GM06990 (cell line): Measurements from ENCODE around the gene FAM171A1.
"Not testable (repeated sequence)": the region's sequence is repeated elsewhere in the genome, so short reads cannot be mapped to it uniquely, and the experiment has no call there.

Experiments used
- DNase-seq: peaks from one replicate; pipeline ENCODE4 v3.0.0-alpha.2; 2011; ENCODE audit not compliant: insufficient read length; ENCODE audit errors: extremely low read depth
- H3K27me3 ChIP-seq: replicated peaks from 2 replicates; pipeline ENCODE4 v1.6.0; 2011; ENCODE audit warnings: low read length; ENCODE audit not compliant: control insufficient read depth, insufficient read depth
- H3K36me3 ChIP-seq: 2 replicates; pipeline ENCODE4 v1.5.1; 2011; ENCODE audit warnings: low read length; ENCODE audit not compliant: control insufficient read depth, insufficient read depth
- H3K4me3 ChIP-seq: replicated peaks from 2 replicates; pipeline ENCODE4 v1.5.1; 2011; ENCODE audit warnings: low read depth, mild to moderate bottlenecking, control low read depth, low read length
- TF ChIP-seq, protein P1 (sequence below): IDR thresholded peaks from 2 replicates; pipeline ENCODE4 v1.5.1; 2011; ENCODE audit warnings: low read length, control low read depth, mild to moderate bottlenecking, inconsistent platforms; ENCODE audit not compliant: insufficient read depth, poor library complexity, severe bottlenecking

FAM171A1 gene

DNA sequence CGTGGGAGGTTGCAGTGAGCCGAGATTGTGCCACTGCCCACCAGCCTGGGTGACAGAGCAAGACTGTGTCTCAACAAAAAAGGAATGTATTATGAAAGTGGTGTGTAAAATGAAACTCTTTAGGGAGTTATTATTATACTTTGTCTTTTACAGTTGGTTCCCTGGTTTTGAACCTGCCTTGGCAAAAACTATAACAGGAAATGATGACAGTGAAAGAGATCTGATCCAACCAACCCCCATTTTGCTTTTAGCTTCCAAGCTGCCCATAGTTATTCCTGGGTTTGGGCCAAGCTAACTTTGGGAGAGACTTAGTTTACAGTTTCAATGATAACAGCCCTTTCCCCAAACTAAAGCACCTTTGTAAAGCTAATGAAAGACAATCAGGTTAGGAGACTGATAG is 168.4 kb downstream of the FAM171A1 start:
- no peak for DNase-seq
- TF ChIP-seq, protein P1, sequence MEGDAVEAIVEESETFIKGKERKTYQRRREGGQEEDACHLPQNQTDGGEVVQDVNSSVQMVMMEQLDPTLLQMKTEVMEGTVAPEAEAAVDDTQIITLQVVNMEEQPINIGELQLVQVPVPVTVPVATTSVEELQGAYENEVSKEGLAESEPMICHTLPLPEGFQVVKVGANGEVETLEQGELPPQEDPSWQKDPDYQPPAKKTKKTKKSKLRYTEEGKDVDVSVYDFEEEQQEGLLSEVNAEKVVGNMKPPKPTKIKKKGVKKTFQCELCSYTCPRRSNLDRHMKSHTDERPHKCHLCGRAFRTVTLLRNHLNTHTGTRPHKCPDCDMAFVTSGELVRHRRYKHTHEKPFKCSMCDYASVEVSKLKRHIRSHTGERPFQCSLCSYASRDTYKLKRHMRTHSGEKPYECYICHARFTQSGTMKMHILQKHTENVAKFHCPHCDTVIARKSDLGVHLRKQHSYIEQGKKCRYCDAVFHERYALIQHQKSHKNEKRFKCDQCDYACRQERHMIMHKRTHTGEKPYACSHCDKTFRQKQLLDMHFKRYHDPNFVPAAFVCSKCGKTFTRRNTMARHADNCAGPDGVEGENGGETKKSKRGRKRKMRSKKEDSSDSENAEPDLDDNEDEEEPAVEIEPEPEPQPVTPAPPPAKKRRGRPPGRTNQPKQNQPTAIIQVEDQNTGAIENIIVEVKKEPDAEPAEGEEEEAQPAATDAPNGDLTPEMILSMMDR: no peak
- Histone ChIP-seq H3K27me3 (no peaks in the 10 kb centered on the region), H3K36me3 (no peaks in the 10 kb centered on the region), H3K4me3 (no peak overlapping the region)

DNA sequence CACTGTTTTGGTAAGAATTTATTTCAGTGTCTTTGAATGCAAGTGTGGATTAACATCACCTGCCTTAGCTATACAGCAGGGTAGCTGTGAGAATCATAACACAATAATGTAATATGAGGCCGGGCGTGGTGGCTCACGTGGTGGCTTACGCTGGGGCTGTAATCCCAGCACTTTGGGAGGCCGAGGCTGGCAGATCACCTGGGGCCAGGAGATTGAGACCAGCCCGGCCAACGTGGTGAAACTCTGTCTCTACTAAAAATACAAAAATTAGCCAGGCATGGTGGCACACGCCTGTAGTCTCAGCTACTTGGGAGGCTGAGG is 168.8 kb downstream of the FAM171A1 start:
- H3K27me3 ChIP-seq, DNase-seq, H3K36me3 ChIP-seq, H3K4me3 ChIP-seq: not testable (repeated sequence)

DNA sequence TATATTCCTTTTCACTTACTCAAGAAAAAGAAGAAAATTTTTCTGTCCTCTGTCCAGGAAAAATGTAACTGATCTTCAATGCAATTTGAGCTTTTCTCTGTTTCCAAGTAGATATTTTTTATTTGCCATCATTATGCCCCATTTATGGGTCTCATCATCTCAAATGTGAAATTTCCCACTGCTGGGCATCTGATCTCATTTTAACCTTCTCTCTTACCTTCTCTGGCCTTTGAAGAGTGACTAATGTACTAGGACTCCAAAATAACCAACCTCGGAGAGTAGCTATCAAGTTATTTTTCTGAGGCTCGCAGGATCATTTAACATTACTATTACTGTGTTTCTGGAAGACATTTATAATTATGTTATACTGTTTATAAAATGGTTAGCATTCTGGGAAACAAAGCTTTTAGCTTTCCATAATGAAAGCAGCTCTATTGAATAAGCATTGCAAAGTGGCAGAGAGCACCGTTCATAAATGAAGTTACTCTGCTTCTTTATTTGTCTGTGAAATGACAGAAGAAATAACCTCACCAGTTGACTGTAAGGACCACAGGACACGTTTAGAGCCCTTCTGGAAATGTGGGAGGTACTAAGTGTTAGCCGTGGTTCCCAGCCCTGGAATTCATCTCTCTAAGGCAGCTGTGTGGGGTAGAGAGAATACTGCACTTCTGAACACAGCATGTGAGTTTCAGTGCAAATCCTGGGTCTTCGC is 169.3 kb downstream of the FAM171A1 start:
- H3K36me3 ChIP-seq: no peaks in the 10 kb centered on the region
- TF ChIP-seq, protein P1: no peak
- H3K4me3 ChIP-seq: no peak overlapping the region
- H3K27me3 ChIP-seq: no peaks in the 10 kb centered on the region
- no peak for DNase-seq

DNA sequence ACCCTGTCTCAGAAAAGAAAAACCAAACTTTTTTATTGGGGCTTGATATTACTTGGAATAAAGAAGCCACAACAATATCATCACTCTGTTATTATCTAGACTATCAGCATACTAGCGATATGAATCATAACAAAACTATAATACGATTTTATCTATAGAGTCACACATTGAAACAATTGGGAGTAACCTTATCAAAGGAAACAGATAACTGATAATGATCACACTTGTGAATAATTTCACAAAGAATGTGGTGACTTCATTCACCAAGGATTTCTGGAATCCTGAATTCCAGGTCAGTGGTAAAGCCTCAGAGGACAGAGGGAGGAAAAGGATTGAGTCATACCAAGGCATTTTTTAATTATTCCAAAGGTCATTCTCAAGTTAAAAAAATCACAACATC is 170.5 kb downstream of the FAM171A1 start:
- Histone ChIP-seq H3K27me3 (no peaks in the 10 kb centered on the region), H3K36me3 (no peaks in the 10 kb centered on the region), H3K4me3 (no peak overlapping the region)
- DNase-seq: no peak
- TF ChIP-seq, protein P1: no peak

DNA sequence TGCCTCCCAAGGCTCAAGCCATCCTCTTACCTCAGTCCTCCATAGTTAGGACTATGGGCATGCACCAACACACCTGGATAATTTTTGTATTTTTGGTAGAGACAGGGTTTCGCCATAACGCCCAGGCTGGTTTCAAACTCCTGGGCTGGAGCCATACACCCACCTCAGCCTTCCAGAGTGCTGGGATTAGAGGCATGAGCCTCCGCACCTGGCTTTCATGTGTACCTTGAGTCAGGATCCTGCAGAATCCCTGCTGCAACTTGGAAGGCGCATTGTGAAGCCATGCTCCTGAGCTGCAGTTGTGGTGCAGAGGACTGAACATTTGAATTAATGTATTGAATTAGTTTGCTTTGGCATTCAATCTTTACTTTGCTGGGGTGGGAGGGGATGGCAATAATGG is 173.2 kb downstream of the FAM171A1 start:
- TF ChIP-seq, protein P1: no peak
- H3K27me3 ChIP-seq: no peaks in the 10 kb centered on the region

DNA sequence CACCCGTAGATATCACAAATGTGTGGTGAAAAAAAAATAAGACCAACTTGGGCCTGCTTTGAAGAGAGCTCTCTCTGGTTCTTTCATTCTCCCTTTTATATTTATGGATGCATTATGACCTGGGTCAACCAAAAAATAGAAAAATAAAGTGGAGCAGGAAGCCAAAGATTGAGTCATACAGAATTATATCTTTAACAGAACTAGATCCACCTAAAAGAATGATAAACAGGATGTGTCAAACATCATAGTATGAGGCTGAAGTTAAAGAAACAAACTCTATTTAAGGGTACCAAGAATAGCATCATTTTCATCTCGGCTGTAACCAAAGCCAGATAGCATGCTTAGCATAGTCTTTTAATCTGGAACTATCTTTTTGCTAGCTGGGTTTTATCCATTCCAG is 173.8 kb downstream of the FAM171A1 start:
- no peak for DNase-seq
- TF ChIP-seq, protein P1: no peak
- H3K36me3 ChIP-seq: no peaks in the 10 kb centered on the region
- H3K27me3 ChIP-seq: no peaks in the 10 kb centered on the region
- no peak overlapping the region for H3K4me3 ChIP-seq

More for the DNA sequence above, 173.2 kb downstream of the FAM171A1 start:
- Histone ChIP-seq H3K4me3 (no peak overlapping the region), H3K36me3 (no peaks in the 10 kb centered on the region)
- no peak for DNase-seq
